Liver (tissue), 3 donors: ENCODE results near the gene EIPR1.

Experiments
- FOXA1 ChIP-seq: IDR thresholded peaks from 2 replicates; pipeline ENCODE4 v1.6.1; 2016; ENCODE audit warnings: antibody characterized with exemption
- HNF4A ChIP-seq, 2 donors: conservative IDR thresholded peaks; 2 replicates each; pipeline ENCODE4 v1.6.1; 2016; ENCODE audit warnings: antibody characterized with exemption in 2 of 2, mild to moderate bottlenecking in 2 of 2
- HNF4G ChIP-seq: IDR thresholded peaks from 2 replicates; pipeline ENCODE4 v1.6.1; 2016; ENCODE audit warnings: antibody characterized with exemption
- JUND ChIP-seq, 2 donors: IDR thresholded peaks; 2 replicates each; pipeline ENCODE4 v1.6.1; 2016; ENCODE audit warnings: antibody characterized with exemption in 2 of 2
- TAF1 ChIP-seq: conservative IDR thresholded peaks from 2 replicates; pipeline ENCODE4 v1.6.1; 2016; ENCODE audit warnings: antibody characterized with exemption, mild to moderate bottlenecking
- YY1 ChIP-seq: IDR thresholded peaks from 2 replicates; pipeline ENCODE4 v1.6.1; 2016; ENCODE audit warnings: antibody characterized with exemption, mild to moderate bottlenecking
- TF ChIP-seq, protein P1 (sequence below): fragments of 150-350 bp; IDR thresholded peaks from 2 replicates; pipeline ENCODE4 v1.5.1; 2017; ENCODE audit warnings: improper control_type of control experiment, low read depth, low read length; ENCODE audit not compliant: missing input control
- TF ChIP-seq, protein P2 (sequence below): IDR thresholded peaks from 2 replicates; pipeline ENCODE4 v1.6.1; 2016; ENCODE audit warnings: antibody characterized with exemption
- donor health status: healthy.
- donor health status: healthy.

DNA sequence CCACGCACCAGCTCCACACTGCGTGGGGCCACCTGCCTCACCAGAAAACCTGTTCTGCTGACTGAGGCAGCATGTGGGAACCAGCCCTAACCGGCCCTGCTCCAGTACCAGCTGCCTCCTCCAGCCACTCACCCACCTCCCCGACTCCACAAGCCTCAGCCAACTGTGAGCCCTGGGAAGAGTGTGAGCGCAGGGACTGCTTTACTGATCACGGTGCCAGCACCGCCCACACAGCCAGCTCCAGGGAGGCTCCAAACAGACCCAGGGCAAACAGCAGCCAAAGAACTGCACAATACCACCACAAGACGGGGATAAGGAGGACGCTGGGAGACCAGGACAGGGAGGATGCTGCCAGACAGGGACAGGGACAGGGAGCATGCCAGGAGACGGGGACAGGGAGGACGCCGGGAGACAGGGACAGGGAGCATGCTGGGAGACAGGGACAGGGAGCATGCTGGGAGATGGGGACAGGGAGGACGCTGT lies 28.4 kb downstream of the EIPR1 start:
- TF ChIP-seq, protein P1, sequence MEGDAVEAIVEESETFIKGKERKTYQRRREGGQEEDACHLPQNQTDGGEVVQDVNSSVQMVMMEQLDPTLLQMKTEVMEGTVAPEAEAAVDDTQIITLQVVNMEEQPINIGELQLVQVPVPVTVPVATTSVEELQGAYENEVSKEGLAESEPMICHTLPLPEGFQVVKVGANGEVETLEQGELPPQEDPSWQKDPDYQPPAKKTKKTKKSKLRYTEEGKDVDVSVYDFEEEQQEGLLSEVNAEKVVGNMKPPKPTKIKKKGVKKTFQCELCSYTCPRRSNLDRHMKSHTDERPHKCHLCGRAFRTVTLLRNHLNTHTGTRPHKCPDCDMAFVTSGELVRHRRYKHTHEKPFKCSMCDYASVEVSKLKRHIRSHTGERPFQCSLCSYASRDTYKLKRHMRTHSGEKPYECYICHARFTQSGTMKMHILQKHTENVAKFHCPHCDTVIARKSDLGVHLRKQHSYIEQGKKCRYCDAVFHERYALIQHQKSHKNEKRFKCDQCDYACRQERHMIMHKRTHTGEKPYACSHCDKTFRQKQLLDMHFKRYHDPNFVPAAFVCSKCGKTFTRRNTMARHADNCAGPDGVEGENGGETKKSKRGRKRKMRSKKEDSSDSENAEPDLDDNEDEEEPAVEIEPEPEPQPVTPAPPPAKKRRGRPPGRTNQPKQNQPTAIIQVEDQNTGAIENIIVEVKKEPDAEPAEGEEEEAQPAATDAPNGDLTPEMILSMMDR: no peak
- no peak for TF ChIP-seq TAF1
- TF ChIP-seq, protein P2, sequence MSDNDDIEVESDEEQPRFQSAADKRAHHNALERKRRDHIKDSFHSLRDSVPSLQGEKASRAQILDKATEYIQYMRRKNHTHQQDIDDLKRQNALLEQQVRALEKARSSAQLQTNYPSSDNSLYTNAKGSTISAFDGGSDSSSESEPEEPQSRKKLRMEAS: no peak
- no peak for TF ChIP-seq HNF4G
- TF ChIP-seq YY1: no peak
- TF ChIP-seq JUND (IDR thresholded peaks at IDR 0.05): no peak
- no peak for TF ChIP-seq HNF4A (conservative IDR thresholded peaks at IDR 0.05)
- no peak for TF ChIP-seq FOXA1
